VCaP (cell line): ENCODE results near the gene HOMER2.
A peak's percentile ranks its signal among the peaks of the same experiment; 100 is the strongest.

ENCODE experiments used
- H3K27ac ChIP-seq: fragments of 450-650 bp; 2 replicates; pipeline ENCODE4 v1.5.1; 2017
- CTCF ChIP-seq: fragments of 450-650 bp; conservative IDR thresholded peaks from 2 replicates; pipeline ENCODE4 v1.5.1; 2017; ENCODE audit warnings: mild to moderate bottlenecking, moderate library complexity

Gene HOMER2

GRCh38 chr15:82855286-82856100, 97.0 kb downstream of the HOMER2 start:
- H3K27ac ChIP-seq, result no peak overlapping the region
- no peak for TF ChIP-seq CTCF

GRCh38 chr15:82854554-82854953, 98.0 kb downstream of the HOMER2 start:
- no peak overlapping the region for H3K27ac ChIP-seq
- TF ChIP-seq CTCF, result no peak

GRCh38 chr15:82852941-82853561, 99.5 kb downstream of the HOMER2 start:
- TF ChIP-seq CTCF, result no peak
- 0 out of 2 replicates have a peak overlapping the region, but pooled peaks have one; percentile 81 for H3K27ac ChIP-seq

- no peak for TF ChIP-seq CTCF
- H3K27ac ChIP-seq, result peak overlapping the region; percentile 81
Observed at GRCh38 chr15:82851981-82852511, 100.5 kb downstream of the HOMER2 start.

GRCh38 chr15:82851306-82851850, 101.1 kb downstream of the HOMER2 start:
- peak overlapping the region; percentile 81 for H3K27ac ChIP-seq

GRCh38 chr15:82850731-82851130, 101.8 kb downstream of the HOMER2 start:
- TF ChIP-seq CTCF, result no peak
- peak overlapping the region; percentile 81 for H3K27ac ChIP-seq

More at GRCh38 chr15:82851306-82851850, 101.1 kb downstream of the HOMER2 start:
- no peak for TF ChIP-seq CTCF
